SK-N-SH (cell line): ENCODE results near the gene AGBL1.

Experiments
- CHD2 ChIP-seq: fragments of 150-350 bp; IDR thresholded peaks from 2 replicates; pipeline ENCODE4 v1.6.1; 2018; ENCODE audit warnings: low read length; ENCODE audit not compliant: partially characterized antibody
- CTCF ChIP-seq: fragments of 200-600 bp; sonication (generic); IDR thresholded peaks from 2 replicates; pipeline ENCODE4 v1.6.1; 2017; ENCODE audit warnings: antibody characterized with exemption, mild to moderate bottlenecking, moderate library complexity
- EP300 ChIP-seq, 2 experiments: IDR thresholded peaks; 2 replicates each; pipeline versions ENCODE4 v1.4.0 to v1.6.1; 2012; ENCODE audit warnings: borderline replicate concordance in 1 of 2, low read depth in 1 of 2, low read length in 1 of 2
- EZH2phosphoT487 ChIP-seq: fragments of 200-600 bp; sonication (generic); IDR thresholded peaks from 2 replicates; pipeline ENCODE4 v1.6.1; 2017; ENCODE audit warnings: low read depth, mixed run types, mild to moderate bottlenecking, antibody characterized with exemption, moderate library complexity, borderline replicate concordance
- FOXM1 ChIP-seq: IDR thresholded peaks from 2 replicates; pipeline ENCODE4 v1.4.0; 2012; ENCODE audit warnings: low read depth, mild to moderate bottlenecking
- POLR2AphosphoS5 ChIP-seq: IDR thresholded peaks from 2 replicates; pipeline ENCODE4 v1.6.1; 2012; ENCODE audit warnings: low read depth, low read length
- RAD21 ChIP-seq: IDR thresholded peaks from 2 replicates; pipeline ENCODE4 v1.6.1; 2012; ENCODE audit warnings: mild to moderate bottlenecking, low read length
- REST ChIP-seq: IDR thresholded peaks from 2 replicates; pipeline ENCODE4 v1.6.1; 2012; ENCODE audit warnings: mild to moderate bottlenecking, low read depth, low read length, moderate library complexity
- RFX5 ChIP-seq: IDR thresholded peaks from 2 replicates; pipeline ENCODE4 v1.6.1; 2012; ENCODE audit warnings: mild to moderate bottlenecking, improper control_type of control experiment, low read length
- SIN3A ChIP-seq: IDR thresholded peaks from 2 replicates; pipeline ENCODE4 v1.6.1; 2012; ENCODE audit warnings: low read depth, mild to moderate bottlenecking, low read length, moderate library complexity, borderline replicate concordance
- USF2 ChIP-seq: fragments of 150-350 bp; IDR thresholded peaks from 2 replicates; pipeline ENCODE4 v1.6.1; 2017; ENCODE audit warnings: antibody characterized with exemption, low read length, low read depth, borderline replicate concordance

GRCh38 chr15:86872782-86873181 is 793.1 kb downstream of the AGBL1 start:
- TF ChIP-seq FOXM1 (no peak), REST (no peak), RFX5 (no peak), CHD2 (no peak), EP300 (IDR thresholded peaks at IDR 0.05; ENCODE audit: borderline replicate concordance in 1 of 2, low read depth in 1 of 2, low read length in 1 of 2) (no peak), CTCF (no peak), POLR2AphosphoS5 (no peak), RAD21 (no peak), EZH2phosphoT487 (no peak), USF2 (no peak), SIN3A (no peak)
